HepG2 (cell line): ENCODE results near the gene NAA25. TPM values are rescaled to one million over a fixed set of nuclear protein-coding genes. Genes with fewer than 3 reads are reported as not detected.
A peak's percentile ranks its signal among the peaks of the same experiment; 100 is the strongest.

ENCODE experiments used
- KLF11 ChIP-seq: IDR thresholded peaks from 2 replicates; pipeline ENCODE4 v1.6.1; 2016; ENCODE audit warnings: missing compliant biosample characterization
- MAX ChIP-seq: IDR thresholded peaks from 2 replicates; pipeline ENCODE4 v1.6.1; 2012; ENCODE audit warnings: inconsistent platforms
- SMYD3 ChIP-seq: sonication (generic); formaldehyde crosslinking; IDR thresholded peaks from 2 replicates; pipeline ENCODE4 v1.8.1; 2023; ENCODE audit warnings: mild to moderate bottlenecking, missing genetic modification reagents
- THRA ChIP-seq: sonication (generic); formaldehyde crosslinking; IDR thresholded peaks from 2 replicates; pipeline ENCODE4 v1.4.0; 2020; ENCODE audit warnings: missing genetic modification reagents, borderline replicate concordance
- TMF1 ChIP-seq: sonication (generic); formaldehyde crosslinking; IDR thresholded peaks from 2 replicates; pipeline ENCODE4 v1.8.1; 2022; ENCODE audit warnings: low read depth, missing genetic modification reagents
- WIZ ChIP-seq: sonication (generic); formaldehyde crosslinking; IDR thresholded peaks from 2 replicates; pipeline ENCODE4 v1.5.1; 2020; ENCODE audit warnings: mild to moderate bottlenecking, missing genetic modification reagents
- ZBTB40 ChIP-seq, 2 experiments: fragments of 450-650 bp in 1 of 2; sonication (generic) in 1 of 2; formaldehyde crosslinking in 1 of 2; IDR thresholded peaks; 2 replicates each; pipeline versions ENCODE4 v1.6.1 to v1.8.0; 2016 to 2022; ENCODE audit warnings: antibody characterized with exemption in 1 of 2, mild to moderate bottlenecking in 1 of 2, missing genetic modification reagents in 1 of 2
- ZNF143 ChIP-seq: sonication (generic); formaldehyde crosslinking; IDR thresholded peaks from 2 replicates; pipeline ENCODE4 v1.4.0; 2020; ENCODE audit warnings: missing genetic modification reagents
- ZNF33B ChIP-seq: sonication (generic); formaldehyde crosslinking; IDR thresholded peaks from 2 replicates; pipeline ENCODE4 v1.5.1; 2020; ENCODE audit warnings: mild to moderate bottlenecking, missing genetic modification reagents
- ZNF619 ChIP-seq: sonication (generic); formaldehyde crosslinking; IDR thresholded peaks from 2 replicates; pipeline ENCODE4 v1.4.0; 2020; ENCODE audit warnings: mild to moderate bottlenecking, missing genetic modification reagents
- ZNF788 ChIP-seq: sonication (generic); formaldehyde crosslinking; IDR thresholded peaks from 2 replicates; pipeline ENCODE4 v1.5.0; 2020; ENCODE audit warnings: mild to moderate bottlenecking, missing genetic modification reagents, borderline replicate concordance
- ZNF790 ChIP-seq: sonication (generic); formaldehyde crosslinking; IDR thresholded peaks from 2 replicates; pipeline ENCODE4 v1.8.0; 2022; ENCODE audit warnings: missing genetic modification reagents, mild to moderate bottlenecking, borderline replicate concordance
- ZSCAN31 ChIP-seq: sonication (generic); formaldehyde crosslinking; IDR thresholded peaks from 2 replicates; pipeline ENCODE4 v1.5.0; 2020; ENCODE audit warnings: low read depth, mild to moderate bottlenecking, missing genetic modification reagents
- polyA plus RNA-seq, 8 experiments: library from polyadenylated mRNA; depleted of rRNA in 3 of 8; stranded (reverse) in 7 of 8; unstranded in 1 of 8; fragments of >200 nt; fragmentation: Illumina TruSeq in 4 of 8; extraction: Trizol in 4 of 8; gene quantifications; 2 replicates each; pipeline versions ENCODE4 v1.2.1 to v1.2.3, GENCODE V29; 2011 to 2016; ENCODE audit warnings: low read depth in 4 of 8, missing spikeins in 1 of 8, mixed read lengths in 1 of 8; ENCODE audit not compliant: insufficient read depth in 1 of 8
- total RNA-seq, 5 experiments: library from RNA; depleted of rRNA; stranded (reverse); fragments of >200 nt; fragmentation: Illumina TruSeq; extraction: Trizol; gene quantifications; 2 replicates each; pipeline ENCODE4 v1.2.3, GENCODE V29; 2016; ENCODE audit warnings: low read depth in 1 of 5
- TF ChIP-seq, protein P1 (sequence below): sonication (generic); formaldehyde crosslinking; IDR thresholded peaks from 2 replicates; pipeline ENCODE4 v1.8.0; 2023; ENCODE audit warnings: mild to moderate bottlenecking, missing genetic modification reagents

The NAA25 gene
- total and polyA plus RNA-seq, 2 of the 13 experiments (the other 11 are each of a cell fraction or from before 2014, with no cell fraction given) = 11.4 to 32.0 TPM

GRCh38 chr12:112012775-112013600 is 95.6 kb downstream of the NAA25 start, which contains the start of the genes ERP29 and TMEM116 (continued):
- TF ChIP-seq, protein P1, sequence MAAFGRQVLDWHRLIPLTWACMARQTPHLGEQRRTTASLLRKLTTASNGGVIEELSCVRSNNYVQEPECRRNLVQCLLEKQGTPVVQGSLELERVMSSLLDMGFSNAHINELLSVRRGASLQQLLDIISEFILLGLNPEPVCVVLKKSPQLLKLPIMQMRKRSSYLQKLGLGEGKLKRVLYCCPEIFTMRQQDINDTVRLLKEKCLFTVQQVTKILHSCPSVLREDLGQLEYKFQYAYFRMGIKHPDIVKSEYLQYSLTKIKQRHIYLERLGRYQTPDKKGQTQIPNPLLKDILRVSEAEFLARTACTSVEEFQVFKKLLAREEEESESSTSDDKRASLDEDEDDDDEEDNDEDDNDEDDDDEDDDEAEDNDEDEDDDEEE = peak; percentile 78; the same call in 1 of the 2 replicates
- TF ChIP-seq MAX = peak; percentile 95
- TF ChIP-seq TMF1 (CRISPR knock-in tag) = peak; percentile 52; the same call in 1 of the 2 replicates
- no peak for TF ChIP-seq ZSCAN31 (CRISPR knock-in tag)
- TF ChIP-seq ZNF619 = peak; percentile 11; the same call in 1 of the 2 replicates
- TF ChIP-seq ZNF790 (CRISPR knock-in tag) = peak; percentile 38; the same call in 1 of the 2 replicates
- peak; percentile 62; the same call in 1 of the 2 replicates for TF ChIP-seq ZNF33B (CRISPR knock-in tag)
- TF ChIP-seq ZNF788 (CRISPR knock-in tag) = peak; percentile 30; the same call in 1 of the 2 replicates
- TF ChIP-seq ZBTB40 (IDR thresholded peaks at IDR 0.05) = no peak
- 0 out of 2 replicates have a peak, but pooled peaks have one; percentile 9 for TF ChIP-seq ZBTB40 (CRISPR knock-in tag; IDR thresholded peaks at IDR 0.05)
- no peak for TF ChIP-seq THRA
- TF ChIP-seq KLF11 = peak; percentile 50; the same call in 1 of the 2 replicates
- peak; percentile 41 for TF ChIP-seq ZNF143 (CRISPR knock-in tag)
- TF ChIP-seq SMYD3 (CRISPR knock-in tag) = peak; percentile 77
- TF ChIP-seq WIZ (CRISPR knock-in tag) = peak; percentile 71
